Measurements from ENCODE around the gene OGFOD3. TPM values are rescaled to one million over a fixed set of nuclear protein-coding genes. Genes with fewer than 3 reads are reported as not detected.
"Not testable (repeated sequence)": the region's sequence is repeated elsewhere in the genome, so short reads cannot be mapped to it uniquely, and the experiment has no call there.

OGFOD3 gene
- total RNA-seq, 4 donors from 2014 or later, result 22.9 to 31.6 (median 28.6) TPM

- no peak for DNase-seq (ENCODE audit: low spot score)
- TF ChIP-seq CTCF (IDR thresholded peaks at IDR 0.05), result no peak
- no peak for ATAC-seq (ENCODE audit: low FRiP score)
These were observed 2.6 kb downstream of the OGFOD3 start for GRCh38 chr17:82415786-82416185.

GRCh38 chr17:82415336-82415735, 3.0 kb downstream of the OGFOD3 start:
- TF ChIP-seq CTCF (IDR thresholded peaks at IDR 0.05), result no peak
- ATAC-seq (ENCODE audit: low FRiP score) (no peak), DNase-seq (ENCODE audit: low spot score) (no peak)

- DNase-seq (ENCODE audit: low spot score) (peak; percentile 46), ATAC-seq (ENCODE audit: low FRiP score) (peak; percentile 58)
- peak in 1 of 3 donors; percentile 19 for TF ChIP-seq CTCF (IDR thresholded peaks at IDR 0.05)
These were observed 3.7 kb downstream of the OGFOD3 start for GRCh38 chr17:82414548-82415281.

GRCh38 chr17:82412535-82413520, 5.6 kb downstream of the OGFOD3 start:
- TF ChIP-seq CTCF (IDR thresholded peaks at IDR 0.05), result no peak
- no peak for ATAC-seq (ENCODE audit: low FRiP score)
- no peak for DNase-seq (ENCODE audit: low spot score)

- not testable (repeated sequence) for ATAC-seq (ENCODE audit: low FRiP score)
These were observed 6.3 kb downstream of the OGFOD3 start for GRCh38 chr17:82412081-82412480.

GRCh38 chr17:82411396-82412053, 6.9 kb downstream of the OGFOD3 start:
- DNase-seq (ENCODE audit: low spot score) (no peak), ATAC-seq (ENCODE audit: low FRiP score) (no peak)
- TF ChIP-seq CTCF (IDR thresholded peaks at IDR 0.05), result no peak

More at GRCh38 chr17:82412081-82412480, 6.3 kb downstream of the OGFOD3 start:
- DNase-seq (ENCODE audit: low spot score), result not testable (repeated sequence)

Data from omental fat pad (tissue), 4 donors.